Gastroesophageal sphincter (tissue), 3 donors: Measurements from ENCODE around the gene CD46.

Experiments
- POLR2A ChIP-seq, 2 donors: fragments of 450-650 bp; IDR thresholded peaks; one replicate each; pipeline ENCODE4 v1.6.1; 2017; ENCODE audit warnings: antibody characterized with exemption in 2 of 2, mild to moderate bottlenecking in 2 of 2, moderate library complexity in 1 of 2
- POLR2AphosphoS5 ChIP-seq: sonication (generic); formaldehyde crosslinking; IDR thresholded peaks from one replicate; pipeline ENCODE4 v1.6.1; 2017; ENCODE audit warnings: antibody characterized with exemption
- TF ChIP-seq, protein P1 (sequence below), 4 experiments: fragments of 200-600 bp in 2 of 4; fragments of 450-650 bp in 2 of 4; sonication (generic) in 1 of 4; IDR thresholded peaks; one replicate each; pipeline ENCODE4 v1.5.1; 2017 to 2019; ENCODE audit warnings: antibody characterized with exemption in 4 of 4, mild to moderate bottlenecking in 2 of 4, moderate library complexity in 2 of 4

GRCh38 chr1:207745839-207746767, 5.8 kb upstream of the CD46 start:
- TF ChIP-seq, protein P1, sequence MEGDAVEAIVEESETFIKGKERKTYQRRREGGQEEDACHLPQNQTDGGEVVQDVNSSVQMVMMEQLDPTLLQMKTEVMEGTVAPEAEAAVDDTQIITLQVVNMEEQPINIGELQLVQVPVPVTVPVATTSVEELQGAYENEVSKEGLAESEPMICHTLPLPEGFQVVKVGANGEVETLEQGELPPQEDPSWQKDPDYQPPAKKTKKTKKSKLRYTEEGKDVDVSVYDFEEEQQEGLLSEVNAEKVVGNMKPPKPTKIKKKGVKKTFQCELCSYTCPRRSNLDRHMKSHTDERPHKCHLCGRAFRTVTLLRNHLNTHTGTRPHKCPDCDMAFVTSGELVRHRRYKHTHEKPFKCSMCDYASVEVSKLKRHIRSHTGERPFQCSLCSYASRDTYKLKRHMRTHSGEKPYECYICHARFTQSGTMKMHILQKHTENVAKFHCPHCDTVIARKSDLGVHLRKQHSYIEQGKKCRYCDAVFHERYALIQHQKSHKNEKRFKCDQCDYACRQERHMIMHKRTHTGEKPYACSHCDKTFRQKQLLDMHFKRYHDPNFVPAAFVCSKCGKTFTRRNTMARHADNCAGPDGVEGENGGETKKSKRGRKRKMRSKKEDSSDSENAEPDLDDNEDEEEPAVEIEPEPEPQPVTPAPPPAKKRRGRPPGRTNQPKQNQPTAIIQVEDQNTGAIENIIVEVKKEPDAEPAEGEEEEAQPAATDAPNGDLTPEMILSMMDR (IDR thresholded peaks at IDR 0.05) = no peak
- TF ChIP-seq POLR2A (IDR thresholded peaks at IDR 0.05) = no peak
- TF ChIP-seq POLR2AphosphoS5 = no peak
